SU-DHL-6 (cell line): ENCODE data around the gene TRIM10.

Experiments
- H2AFZ ChIP-seq: fragments of 200-600 bp; sonication (generic); 2 replicates; pipeline ENCODE4 v1.6.1; 2014; ENCODE audit warnings: low read depth, mild to moderate bottlenecking, moderate library complexity, mixed read lengths, antibody characterized with exemption, low read length; ENCODE audit not compliant: severe bottlenecking
- H3F3A ChIP-seq: fragments of 200-600 bp; shearing (Covaris generic); 2 replicates; pipeline ENCODE4 v1.6.0; 2016; ENCODE audit warnings: antibody characterized with exemption, mild to moderate bottlenecking; ENCODE audit not compliant: insufficient read depth
- H3K27ac ChIP-seq: fragments of 200-600 bp; sonication (generic); 2 replicates; pipeline ENCODE4 v1.5.1; 2016; ENCODE audit warnings: low read depth, mild to moderate bottlenecking, low read length, moderate library complexity, mixed read lengths
- H3K27me3 ChIP-seq: fragments of 200-600 bp; sonication (generic), shearing (Covaris generic); 2 replicates; pipeline ENCODE4 v1.6.0; 2014; ENCODE audit warnings: mild to moderate bottlenecking, low read length
- H3K36me3 ChIP-seq: fragments of 200-600 bp; sonication (generic); 2 replicates; pipeline ENCODE4 v1.6.1; 2014; ENCODE audit warnings: mild to moderate bottlenecking, low read length, mixed read lengths
- H3K4me2 ChIP-seq: fragments of 300-600, 200-600 bp; shearing (Covaris generic), sonication (generic); 2 replicates; pipeline ENCODE4 v1.6.0; 2014; ENCODE audit warnings: low read length, low read depth, mild to moderate bottlenecking; ENCODE audit not compliant: poor library complexity, severe bottlenecking
- H3K4me3 ChIP-seq: fragments of 200-600 bp; sonication (generic); 2 replicates; pipeline ENCODE4 v1.5.1; 2014; ENCODE audit warnings: antibody characterized with exemption, low read length, mild to moderate bottlenecking, mixed read lengths; ENCODE audit not compliant: insufficient read depth, poor library complexity, severe bottlenecking
- H3K79me2 ChIP-seq: fragments of 200-600 bp; sonication (generic); 2 replicates; pipeline ENCODE4 v1.6.1; 2014; ENCODE audit warnings: mild to moderate bottlenecking, low read length, moderate library complexity; ENCODE audit not compliant: insufficient read depth
- H3K9ac ChIP-seq: fragments of 200-600 bp; sonication (generic); 2 replicates; pipeline ENCODE4 v1.7.0; 2014; ENCODE audit warnings: mild to moderate bottlenecking, low read length
- H3K9me2 ChIP-seq: fragments of 200-600 bp; sonication (generic); replicated peaks from 2 replicates; pipeline ENCODE4 v1.6.1; 2014; ENCODE audit warnings: low read length; ENCODE audit not compliant: insufficient read depth
- H3K9me3 ChIP-seq: fragments of 200-600 bp; sonication (generic); 2 replicates; pipeline ENCODE4 v1.6.1; 2014; ENCODE audit warnings: low read length, mixed read lengths; ENCODE audit not compliant: insufficient read depth
- H4K20me1 ChIP-seq: fragments of 200-600 bp; sonication (generic); 2 replicates; pipeline ENCODE4 v1.6.1; 2014; ENCODE audit warnings: low read depth, mild to moderate bottlenecking, antibody characterized with exemption, low read length, moderate library complexity, mixed read lengths
- EZH2phosphoT487 ChIP-seq: fragments of 200-600 bp; sonication (generic), shearing (Covaris generic); conservative IDR thresholded peaks from 2 replicates; pipeline ENCODE4 v1.6.1; 2018; ENCODE audit warnings: mild to moderate bottlenecking, antibody characterized with exemption, low read length, moderate library complexity, mixed read lengths
- TF ChIP-seq, protein P1 (sequence below): fragments of 200-600 bp; sonication (generic); IDR thresholded peaks from one replicate; pipeline ENCODE4 v1.5.1; 2017; ENCODE audit warnings: antibody characterized with exemption, mild to moderate bottlenecking, low read length, moderate library complexity; ENCODE audit not compliant: insufficient read depth, poor library complexity, severe bottlenecking

TRIM10 gene

GRCh38 chr6:30135757-30136156 lies 25.3 kb downstream of the TRIM10 start, which contains the start of gene TRIM40:
Gene TRIM40, plus strand, starts transcription at chr6:30136140. Its CDS starts 897 bp downstream, at chr6:30137037.
- no peak for TF ChIP-seq EZH2phosphoT487
- TF ChIP-seq, protein P1, sequence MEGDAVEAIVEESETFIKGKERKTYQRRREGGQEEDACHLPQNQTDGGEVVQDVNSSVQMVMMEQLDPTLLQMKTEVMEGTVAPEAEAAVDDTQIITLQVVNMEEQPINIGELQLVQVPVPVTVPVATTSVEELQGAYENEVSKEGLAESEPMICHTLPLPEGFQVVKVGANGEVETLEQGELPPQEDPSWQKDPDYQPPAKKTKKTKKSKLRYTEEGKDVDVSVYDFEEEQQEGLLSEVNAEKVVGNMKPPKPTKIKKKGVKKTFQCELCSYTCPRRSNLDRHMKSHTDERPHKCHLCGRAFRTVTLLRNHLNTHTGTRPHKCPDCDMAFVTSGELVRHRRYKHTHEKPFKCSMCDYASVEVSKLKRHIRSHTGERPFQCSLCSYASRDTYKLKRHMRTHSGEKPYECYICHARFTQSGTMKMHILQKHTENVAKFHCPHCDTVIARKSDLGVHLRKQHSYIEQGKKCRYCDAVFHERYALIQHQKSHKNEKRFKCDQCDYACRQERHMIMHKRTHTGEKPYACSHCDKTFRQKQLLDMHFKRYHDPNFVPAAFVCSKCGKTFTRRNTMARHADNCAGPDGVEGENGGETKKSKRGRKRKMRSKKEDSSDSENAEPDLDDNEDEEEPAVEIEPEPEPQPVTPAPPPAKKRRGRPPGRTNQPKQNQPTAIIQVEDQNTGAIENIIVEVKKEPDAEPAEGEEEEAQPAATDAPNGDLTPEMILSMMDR, result no peak
- Histone ChIP-seq H4K20me1 (no peaks in the 10 kb centered on the region), H3K27me3 (no peaks in the 10 kb centered on the region), H2AFZ (no peak within 1 kb of the TSS), H3K9me3 (no peaks in the 10 kb centered on the region), H3K79me2 (no peaks in the 10 kb centered on the region), H3K9ac (no peak within 1 kb of the TSS), H3K27ac (no peak within 1 kb of the TSS), H3K4me3 (no peak within 1 kb of the TSS), H3K36me3 (no peaks in the 10 kb centered on the region), H3K4me2 (no peak within 1 kb of the TSS), H3F3A (no peaks in the 10 kb centered on the region), H3K9me2 (no peaks in the 10 kb centered on the region)

DNA sequence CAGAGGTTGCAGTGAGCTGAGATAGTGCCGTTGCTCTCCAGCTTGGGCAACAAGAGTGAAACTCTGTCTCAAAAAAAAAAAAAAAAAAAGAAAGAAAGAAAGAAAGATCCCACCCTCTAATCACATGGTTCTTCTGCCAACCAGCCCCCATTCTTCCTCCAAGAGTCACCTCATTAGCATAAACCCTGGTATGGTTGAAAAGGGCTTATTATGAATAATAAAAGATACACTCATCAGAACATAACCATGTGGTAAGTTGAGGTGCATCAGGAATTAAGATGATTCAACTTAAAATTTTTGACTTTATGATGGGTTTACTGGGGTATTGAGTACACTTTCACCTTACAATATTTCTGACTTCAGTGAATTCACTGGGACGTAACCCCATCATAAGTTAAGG lies 25.9 kb downstream of the TRIM10 start:
- Histone ChIP-seq H3K36me3 (no peaks in the 10 kb centered on the region), H3K27me3 (no peaks in the 10 kb centered on the region), H3K9me2 (no peaks in the 10 kb centered on the region), H3K9me3 (no peaks in the 10 kb centered on the region), H4K20me1 (no peaks in the 10 kb centered on the region), H3F3A (no peaks in the 10 kb centered on the region), H3K9ac (no peak overlapping the region), H3K27ac (no peak overlapping the region), H3K4me2 (no peak overlapping the region), H3K79me2 (no peaks in the 10 kb centered on the region), H3K4me3 (no peak overlapping the region), H2AFZ (no peak overlapping the region)
- TF ChIP-seq EZH2phosphoT487, result no peak
- TF ChIP-seq, protein P1, result no peak

GRCh38 chr6:30131947-30132497 lies 29.0 kb downstream of the TRIM10 start:
- Histone ChIP-seq H3K79me2 (no peaks in the 10 kb centered on the region), H3K9ac (no peak overlapping the region), H3K4me2 (no peak overlapping the region), H3F3A (no peaks in the 10 kb centered on the region), H2AFZ (no peak overlapping the region), H3K9me2 (no peaks in the 10 kb centered on the region), H3K27me3 (no peaks in the 10 kb centered on the region), H3K27ac (no peak overlapping the region), H4K20me1 (no peaks in the 10 kb centered on the region), H3K9me3 (no peaks in the 10 kb centered on the region), H3K36me3 (no peaks in the 10 kb centered on the region), H3K4me3 (no peak overlapping the region)
- TF ChIP-seq, protein P1, result no peak
- no peak for TF ChIP-seq EZH2phosphoT487
